Vein endothelial cell (primary cell): ENCODE results near the gene NEK6. TPM values are rescaled to one million over a fixed set of nuclear protein-coding genes. Genes with fewer than 3 reads are reported as not detected.

Experiments
- total RNA-seq: library from RNA; depleted of rRNA; stranded (reverse); fragments of >200 nt; gene quantifications from 2 replicates; pipeline ENCODE4 v1.2.3, GENCODE V29; 2012

NEK6 gene
- 31.4 and 52.3 TPM in 2 replicates for total RNA-seq

DNA sequence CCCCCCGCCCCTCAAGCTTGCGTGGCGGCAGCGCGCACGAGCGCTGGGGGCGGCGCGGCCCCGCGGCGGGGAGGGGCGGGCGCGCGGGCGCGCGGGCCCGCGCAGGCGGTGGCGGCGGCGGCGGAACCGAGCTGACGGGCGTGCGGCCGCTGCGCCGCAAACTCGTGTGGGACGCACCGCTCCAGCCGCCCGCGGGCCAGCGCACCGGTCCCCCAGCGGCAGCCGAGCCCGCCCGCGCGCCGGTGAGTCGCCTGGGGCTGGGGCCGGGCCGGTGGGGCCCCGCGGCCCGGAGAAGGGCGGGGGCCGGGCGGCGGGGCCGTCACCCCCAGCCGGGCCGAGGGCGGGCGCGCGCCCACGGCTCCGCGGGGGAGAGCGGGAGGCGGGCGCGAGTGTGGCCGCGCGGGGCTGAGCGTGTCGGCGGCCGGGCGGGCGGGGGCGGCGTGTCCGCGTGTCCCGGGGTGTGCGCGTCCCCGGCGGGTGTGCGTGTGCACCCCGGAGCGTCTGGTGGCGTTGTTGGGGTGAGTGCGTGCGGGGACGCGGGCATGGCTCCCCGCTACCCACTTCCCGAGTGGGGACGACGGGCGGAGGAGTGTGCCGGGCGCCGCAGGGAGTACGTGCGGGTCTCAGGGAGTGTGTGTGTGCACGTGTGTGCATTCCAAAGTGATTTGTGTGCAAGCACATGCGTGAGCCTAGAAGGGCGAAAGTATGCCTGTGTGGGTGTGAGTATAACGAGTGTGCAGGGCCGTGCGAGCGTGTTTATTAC lies at the start of gene NEK6:
Gene NEK6, plus strand, starts transcription at position 106 of the 763 bp plus-strand sequence. CDS start 44,016 bp downstream, outside the sequence.

Other genes starting within 250 kb of the NEK6 start
- not detected in 2 replicates for gene LHX2, start 246.2 kb upstream of the NEK6 start, total RNA-seq
- 189 and 193 TPM in 2 replicates for gene PSMB7, start 157.5 kb downstream of the NEK6 start, total RNA-seq
- not detected in 2 replicates for gene ADGRD2, start 192.5 kb downstream of the NEK6 start, total RNA-seq
- not detected in 2 replicates for gene NR5A1, start 249.4 kb downstream of the NEK6 start, total RNA-seq